Measurements from ENCODE around the gene BPIFB2. TPM values are rescaled to one million over a fixed set of nuclear protein-coding genes. Genes with fewer than 3 reads are reported as not detected.
"Not testable (repeated sequence)": the region's sequence is repeated elsewhere in the genome, so short reads cannot be mapped to it uniquely, and the experiment has no call there.

The BPIFB2 gene
- total RNA-seq, 1 experiment from 2014 or later = not detected

DNA sequence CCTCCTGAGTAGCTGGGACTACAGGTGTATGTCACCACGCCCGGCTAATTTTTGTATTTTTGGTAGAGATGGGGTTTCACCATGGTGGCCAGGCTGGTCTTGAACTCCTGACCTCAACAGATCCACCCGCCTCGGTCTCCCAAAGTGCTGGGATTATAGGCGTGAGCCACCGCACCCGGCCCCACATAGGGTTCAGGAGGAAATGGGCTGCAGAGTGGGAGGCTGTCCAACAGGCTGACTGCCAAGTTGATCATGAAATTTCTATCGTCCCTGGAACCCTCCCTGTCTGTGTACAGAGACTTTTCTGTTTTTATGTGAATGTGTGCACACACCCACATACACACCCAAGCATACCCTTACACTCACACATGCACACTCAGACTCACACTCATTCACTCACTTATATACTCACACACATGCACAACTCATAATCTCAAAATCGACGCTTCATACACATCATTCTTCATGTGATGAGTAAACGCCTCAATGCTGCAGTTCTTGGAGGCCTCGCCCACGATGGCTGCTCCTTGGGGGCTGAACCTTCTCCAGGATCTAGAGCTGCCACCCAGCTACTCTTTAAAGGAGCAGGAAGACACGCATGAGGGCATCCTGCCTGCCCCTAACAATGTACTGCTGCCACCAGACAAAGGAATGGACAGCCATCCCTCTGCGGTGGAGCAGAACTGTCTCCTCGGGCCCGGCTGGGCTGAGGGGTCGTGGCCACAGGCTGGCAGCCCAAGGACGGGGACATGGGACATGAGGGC lies 38.8 kb upstream of the BPIFB2 start:
- DNase-seq (ENCODE audit: low read depth, low spot score) = no peak
- in situ Hi-C loops (cut with HindIII; ENCODE audit: low pct_unique_long_range_greater_than_20kb, low sequenced_read_pairs) = no loop called here

- DNase-seq (ENCODE audit: low read depth, low spot score) = no peak
- in situ Hi-C loops (cut with HindIII; ENCODE audit: low pct_unique_long_range_greater_than_20kb, low sequenced_read_pairs) = no loop called here
Measured at GRCh38 chr20:32969356-32970114, 38.0 kb upstream of the BPIFB2 start.

GRCh38 chr20:32970115-32970972 lies 37.2 kb upstream of the BPIFB2 start:
- in situ Hi-C loops (cut with HindIII; ENCODE audit: low pct_unique_long_range_greater_than_20kb, low sequenced_read_pairs) = no loop called here
- DNase-seq (ENCODE audit: low read depth, low spot score) = no peak

GRCh38 chr20:32970973-32971300 lies 36.6 kb upstream of the BPIFB2 start:
- in situ Hi-C loops (cut with HindIII; ENCODE audit: low pct_unique_long_range_greater_than_20kb, low sequenced_read_pairs) = no loop called here
- no peak for DNase-seq (ENCODE audit: low read depth, low spot score)

DNA sequence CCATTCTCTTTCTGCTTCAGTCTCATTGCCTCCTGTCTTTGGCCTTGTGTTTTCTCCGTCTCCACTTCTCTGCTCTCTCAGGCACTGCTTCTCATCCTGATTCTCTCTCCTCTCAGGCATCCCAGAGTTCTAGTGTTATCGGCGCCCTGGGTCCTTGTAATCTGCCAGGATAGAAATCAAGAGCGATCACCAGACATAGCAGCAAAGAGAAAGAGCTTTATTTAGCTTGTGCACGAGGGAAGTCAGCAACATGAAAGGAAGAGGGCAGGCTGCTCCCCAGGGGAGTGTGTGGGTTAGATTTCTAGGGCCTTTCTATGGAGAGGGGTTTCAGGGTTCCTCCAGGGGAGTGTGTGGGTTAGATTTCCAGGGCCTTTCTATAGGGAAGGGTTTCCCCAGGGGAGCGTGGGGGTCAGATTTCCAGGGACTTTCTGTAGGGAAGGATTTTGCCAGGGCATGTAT lies 35.8 kb upstream of the BPIFB2 start:
- DNase-seq (ENCODE audit: low read depth, low spot score) = peak; percentile 51
- in situ Hi-C loops (cut with HindIII; ENCODE audit: low pct_unique_long_range_greater_than_20kb, low sequenced_read_pairs) = no loop called here

GRCh38 chr20:32972181-32973076 lies 35.1 kb upstream of the BPIFB2 start:
- in situ Hi-C loops (cut with HindIII; ENCODE audit: low pct_unique_long_range_greater_than_20kb, low sequenced_read_pairs) = no loop called here
- DNase-seq (ENCODE audit: low read depth, low spot score) = peak; percentile 43

GRCh38 chr20:32973077-32973717 lies 34.3 kb upstream of the BPIFB2 start:
- in situ Hi-C loops (cut with HindIII; ENCODE audit: low pct_unique_long_range_greater_than_20kb, low sequenced_read_pairs) = no loop called here
- no peak for DNase-seq (ENCODE audit: low read depth, low spot score)

DNA sequence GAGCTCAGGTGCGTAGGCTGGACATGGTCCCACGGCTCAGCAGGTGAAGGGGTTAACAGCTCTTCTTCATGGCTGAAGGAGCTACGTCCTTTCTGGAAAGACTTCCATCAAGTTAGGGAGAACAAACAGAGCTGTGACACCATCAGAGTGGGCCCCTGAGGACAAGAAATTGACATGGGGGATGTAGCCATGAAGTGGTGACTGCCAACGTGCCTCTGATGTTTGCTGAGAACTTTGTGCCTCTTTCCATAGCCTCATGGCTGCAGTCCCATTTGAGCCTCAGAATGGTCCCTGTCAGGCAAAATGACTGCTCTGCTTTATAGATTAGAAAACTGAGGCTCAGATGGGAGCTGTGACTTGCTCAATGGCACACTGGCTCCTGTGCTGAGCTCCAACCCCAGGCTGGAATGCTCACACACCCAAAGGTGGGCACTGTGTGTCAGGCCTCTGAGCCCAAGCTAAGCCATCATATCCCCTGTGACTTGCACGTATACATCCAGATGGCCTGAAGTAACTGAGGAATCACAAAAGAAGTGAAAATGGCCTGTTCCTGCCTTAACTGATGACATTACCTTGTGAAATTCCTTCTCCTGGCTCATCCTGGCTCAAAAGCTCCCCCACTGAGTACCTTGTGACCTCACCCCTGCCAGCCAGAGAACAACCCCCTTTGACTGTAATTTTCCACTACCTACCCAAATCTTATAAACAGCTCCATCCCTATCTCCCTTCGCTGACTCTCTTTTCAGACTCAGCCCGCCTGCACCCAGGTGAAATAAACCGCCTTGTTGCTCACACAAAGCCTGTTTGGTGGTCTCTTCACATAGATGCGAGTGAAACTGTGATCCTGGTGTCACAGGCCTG lies 33.1 kb upstream of the BPIFB2 start:
- DNase-seq (ENCODE audit: low read depth, low spot score); in situ Hi-C loops (cut with HindIII; ENCODE audit: low pct_unique_long_range_greater_than_20kb, low sequenced_read_pairs): not testable (repeated sequence)

DNA sequence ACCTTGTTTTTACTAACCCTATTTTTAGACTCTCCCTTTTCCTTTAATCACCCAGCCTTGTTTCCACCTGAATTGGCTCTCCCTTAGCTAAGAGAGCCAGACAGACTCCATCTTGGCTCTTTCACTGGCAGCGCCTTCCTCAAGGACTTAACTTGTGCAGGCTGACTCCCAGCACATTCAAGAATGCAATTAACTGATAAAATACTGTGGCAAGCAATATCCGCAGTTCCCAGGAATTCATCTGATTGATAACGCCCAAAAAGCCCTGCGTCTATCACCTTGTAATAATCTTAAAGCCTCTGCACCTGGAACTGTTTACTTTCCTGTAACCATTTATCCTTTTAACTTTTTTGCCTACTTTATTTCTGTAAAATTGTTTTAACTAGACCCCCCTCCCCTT lies 32.4 kb upstream of the BPIFB2 start:
- DNase-seq (ENCODE audit: low read depth, low spot score); in situ Hi-C loops (cut with HindIII; ENCODE audit: low pct_unique_long_range_greater_than_20kb, low sequenced_read_pairs): not testable (repeated sequence)

- peak; percentile 11 for DNase-seq (ENCODE audit: low read depth, low spot score)
- in situ Hi-C loops (cut with HindIII; ENCODE audit: low pct_unique_long_range_greater_than_20kb, low sequenced_read_pairs) = no loop called here
Measured at GRCh38 chr20:32975698-32976674, 31.5 kb upstream of the BPIFB2 start.

DNA sequence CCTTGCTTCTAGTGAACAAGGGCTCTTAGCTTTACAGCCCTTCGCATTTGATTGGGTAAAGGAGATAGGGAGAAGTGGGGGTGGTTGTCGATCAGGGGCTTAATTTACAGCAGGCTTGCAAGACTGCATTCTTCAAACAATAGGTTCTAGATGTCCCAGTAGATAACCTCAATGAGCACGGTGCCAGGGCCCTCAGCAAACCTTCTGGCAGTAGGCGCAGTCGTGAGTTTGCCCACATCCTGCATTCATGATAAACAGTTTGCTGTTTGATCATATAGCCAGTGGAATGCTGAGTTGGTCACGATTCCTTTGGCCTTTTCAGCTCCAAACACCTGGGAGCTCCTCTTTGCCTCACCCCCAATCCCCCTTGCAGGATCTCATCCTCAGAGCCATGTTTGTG lies 30.8 kb upstream of the BPIFB2 start:
- in situ Hi-C loops (cut with HindIII; ENCODE audit: low pct_unique_long_range_greater_than_20kb, low sequenced_read_pairs) = no loop called here
- no peak for DNase-seq (ENCODE audit: low read depth, low spot score)

- in situ Hi-C loops (cut with HindIII; ENCODE audit: low pct_unique_long_range_greater_than_20kb, low sequenced_read_pairs) = no loop called here
- DNase-seq (ENCODE audit: low read depth, low spot score) = no peak
Measured at GRCh38 chr20:32977281-32978008, 30.1 kb upstream of the BPIFB2 start.

- DNase-seq (ENCODE audit: low read depth, low spot score) = no peak
- in situ Hi-C loops (cut with HindIII; ENCODE audit: low pct_unique_long_range_greater_than_20kb, low sequenced_read_pairs) = no loop called here
Measured at GRCh38 chr20:32978009-32978335, 29.5 kb upstream of the BPIFB2 start.

DNA sequence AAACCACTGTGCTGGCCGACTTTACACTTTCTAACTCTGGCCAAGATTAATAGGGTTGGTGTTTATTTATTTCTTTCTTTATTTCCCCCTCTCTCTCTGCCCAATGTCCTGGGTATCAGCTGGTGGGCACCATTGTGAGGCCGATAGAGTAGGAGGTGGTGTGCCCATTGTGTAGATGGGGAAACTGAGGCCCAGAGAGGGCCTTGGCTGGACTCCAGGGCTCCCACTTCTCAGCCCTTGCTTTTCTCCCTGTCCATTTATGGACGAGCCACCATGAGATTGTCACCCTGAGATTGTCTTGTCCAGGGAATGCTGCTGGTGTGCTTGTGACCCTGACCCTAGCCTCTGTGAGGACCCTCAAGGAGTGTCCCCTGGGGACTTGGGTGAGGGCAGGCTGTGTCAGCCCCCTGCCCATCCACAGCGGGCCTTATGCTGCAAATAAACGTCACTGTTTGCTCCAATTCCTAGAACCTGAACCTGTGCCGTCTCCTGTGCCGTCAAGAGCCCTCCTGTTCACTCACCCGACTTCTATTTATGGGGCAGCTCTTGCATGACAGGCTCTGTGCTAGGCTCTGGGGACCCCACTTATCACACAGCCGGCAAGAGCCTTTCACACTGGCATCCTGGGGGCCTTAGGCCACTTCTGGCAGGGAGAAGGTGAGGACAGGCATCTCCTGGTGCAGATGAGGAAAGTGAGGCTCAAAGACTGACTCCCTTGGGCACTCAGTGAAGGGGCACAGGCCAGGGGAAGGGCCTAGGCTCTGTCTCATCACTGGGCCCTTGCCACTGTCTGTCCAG lies 28.1 kb upstream of the BPIFB2 start:
- no peak for DNase-seq (ENCODE audit: low read depth, low spot score)
- in situ Hi-C loops (cut with HindIII; ENCODE audit: low pct_unique_long_range_greater_than_20kb, low sequenced_read_pairs) = no loop called here
